Stimulated activated CD4-positive, alpha-beta T cell treated with anti-CD3 and anti-CD28 coated beads, Interleukin-1b, Interleukin-23, amount 100 ng/mL, for 1 hour (primary cell): ENCODE measurements around the gene GALNT9.

Experiments
- DNase-seq, 2 donors: peaks; one replicate each; pipeline ENCODE4 v3.0.0-alpha.2; 2020; ENCODE audit warnings: low read depth in 2 of 2

GALNT9 gene

GRCh38 chr12:132325733-132326130, 3.7 kb downstream of the GALNT9 start:
- DNase-seq = no peak

GRCh38 chr12:132324841-132325732, 4.3 kb downstream of the GALNT9 start:
- no peak for DNase-seq

- DNase-seq = no peak
Observed at GRCh38 chr12:132324173-132324572, 5.2 kb downstream of the GALNT9 start.

- no peak for DNase-seq
Observed at GRCh38 chr12:132323171-132324010, 6.0 kb downstream of the GALNT9 start.

GRCh38 chr12:132322206-132323132, 6.9 kb downstream of the GALNT9 start:
- no peak for DNase-seq

- DNase-seq = no peak
Observed at GRCh38 chr12:132321321-132322118, 7.9 kb downstream of the GALNT9 start.

GRCh38 chr12:132320767-132321211, 8.6 kb downstream of the GALNT9 start:
- DNase-seq = no peak

GRCh38 chr12:132319991-132320570, 9.3 kb downstream of the GALNT9 start:
- DNase-seq = no peak

- no peak for DNase-seq
Observed at GRCh38 chr12:132319359-132319950, 9.9 kb downstream of the GALNT9 start.

GRCh38 chr12:132318618-132319033, 10.8 kb downstream of the GALNT9 start:
- no peak for DNase-seq

GRCh38 chr12:132318135-132318534, 11.3 kb downstream of the GALNT9 start:
- DNase-seq = no peak

- no peak for DNase-seq
Observed at GRCh38 chr12:132317233-132317938, 12.0 kb downstream of the GALNT9 start.

- DNase-seq = no peak
Observed at GRCh38 chr12:132316497-132317232, 12.7 kb downstream of the GALNT9 start.

- DNase-seq = no peak
Observed at GRCh38 chr12:132315951-132316350, 13.4 kb downstream of the GALNT9 start.

GRCh38 chr12:132315507-132315906, 13.9 kb downstream of the GALNT9 start:
- no peak for DNase-seq

- DNase-seq = no peak
Observed at GRCh38 chr12:132314516-132315233, 14.7 kb downstream of the GALNT9 start.

GRCh38 chr12:132314035-132314434, 15.4 kb downstream of the GALNT9 start:
- no peak for DNase-seq

GRCh38 chr12:132313182-132313581, 16.2 kb downstream of the GALNT9 start:
- no peak for DNase-seq
